COLO829 (cell line): ENCODE data around the gene RDH5.

ENCODE experiments used
- DNase-seq: peaks from one replicate; pipeline ENCODE4 v3.0.0; 2012; ENCODE audit warnings: low spot score

RDH5 gene

GRCh38 chr12:55728186-55728938, 8.2 kb downstream of the RDH5 start:
- no peak for DNase-seq

- peak; percentile 96 for DNase-seq
Observed at GRCh38 chr12:55728939-55729818, 9.0 kb downstream of the RDH5 start, which contains the start of gene CD63. Gene CD63, minus strand, starts transcription at chr12:55729009. Its CDS starts 668 bp downstream, at chr12:55728341.

- DNase-seq, result peak; percentile 77
Observed at GRCh38 chr12:55729819-55730818, 9.9 kb downstream of the RDH5 start.

- DNase-seq, result no peak
Observed at GRCh38 chr12:55732288-55732687, 12.1 kb downstream of the RDH5 start.

- no peak for DNase-seq
Observed at GRCh38 chr12:55733021-55733555, 12.9 kb downstream of the RDH5 start.

- DNase-seq, result no peak
Observed at GRCh38 chr12:55733858-55734257, 13.7 kb downstream of the RDH5 start.

GRCh38 chr12:55734595-55734994, 14.4 kb downstream of the RDH5 start:
- DNase-seq, result no peak

GRCh38 chr12:55736076-55736475, 15.9 kb downstream of the RDH5 start:
- DNase-seq, result no peak

- DNase-seq, result no peak
Observed at GRCh38 chr12:55736780-55737580, 16.8 kb downstream of the RDH5 start.

GRCh38 chr12:55737581-55738122, 17.5 kb downstream of the RDH5 start:
- DNase-seq, result no peak

GRCh38 chr12:55738123-55739024, 18.2 kb downstream of the RDH5 start:
- DNase-seq, result no peak

- DNase-seq, result no peak
Observed at GRCh38 chr12:55739025-55739378, 18.8 kb downstream of the RDH5 start.

- no peak for DNase-seq
Observed at GRCh38 chr12:55741931-55742680, 21.9 kb downstream of the RDH5 start.

GRCh38 chr12:55742719-55743405, 22.7 kb downstream of the RDH5 start, which contains the start of gene GDF11:
Gene GDF11, plus strand, starts transcription at chr12:55743122. Its CDS starts 195 bp downstream, at chr12:55743317.
- peak; percentile 71 for DNase-seq

- no peak for DNase-seq
Observed at GRCh38 chr12:55743406-55744339, 23.5 kb downstream of the RDH5 start.

- DNase-seq, result no peak
Observed at GRCh38 chr12:55744340-55745030, 24.3 kb downstream of the RDH5 start.
